MM.1S (cell line): ENCODE data around the gene EPHB1.

Source experiments
- DNase-seq: peaks from one replicate; pipeline ENCODE4 v3.0.0-alpha.2; 2015
- H2AFZ ChIP-seq: fragments of 300-600 bp; sonication (generic); 2 replicates; pipeline ENCODE4 v1.6.0; 2016; ENCODE audit warnings: antibody characterized with exemption, low read length
- H3F3A ChIP-seq: fragments of 300-600 bp; sonication (generic); 2 replicates; pipeline ENCODE4 v1.6.1; 2016; ENCODE audit warnings: mild to moderate bottlenecking, antibody characterized with exemption, low read length, moderate library complexity, mixed read lengths; ENCODE audit not compliant: insufficient read depth
- H3K27ac ChIP-seq: fragments of 300-600 bp; sonication (generic); 2 replicates; pipeline ENCODE4 v1.5.1; 2016; ENCODE audit warnings: mild to moderate bottlenecking, low read length
- H3K27me3 ChIP-seq: fragments of 300-600 bp; sonication (generic); replicated peaks from 2 replicates; pipeline ENCODE4 v1.6.0; 2016; ENCODE audit warnings: low read length; ENCODE audit not compliant: insufficient read depth
- H3K36me3 ChIP-seq: fragments of 300-600 bp; sonication (generic); replicated peaks from 2 replicates; pipeline ENCODE4 v1.6.1; 2016; ENCODE audit warnings: mild to moderate bottlenecking, low read length, mixed read lengths; ENCODE audit not compliant: insufficient read depth
- H3K4me1 ChIP-seq: fragments of 300-600 bp; sonication (generic); 2 replicates; pipeline ENCODE4 v1.6.1; 2016; ENCODE audit warnings: low read length, mixed read lengths
- H3K4me2 ChIP-seq: fragments of 300-600 bp; sonication (generic); 2 replicates; pipeline ENCODE4 v1.6.0; 2016; ENCODE audit warnings: low read depth, low read length
- H3K4me3 ChIP-seq: fragments of 300-600 bp; sonication (generic); 2 replicates; pipeline ENCODE4 v1.5.1; 2016; ENCODE audit warnings: low read length, mixed read lengths
- H3K79me2 ChIP-seq: fragments of 300-600 bp; sonication (generic); 2 replicates; pipeline ENCODE4 v1.6.1; 2016; ENCODE audit warnings: mixed run types, low read length, mixed read lengths
- H3K9ac ChIP-seq: fragments of 300-600 bp; sonication (generic); 2 replicates; pipeline ENCODE4 v1.6.1; 2016; ENCODE audit warnings: low read length, mixed read lengths
- H3K9me2 ChIP-seq: fragments of 300-600 bp; sonication (generic); replicated peaks from 2 replicates; pipeline ENCODE4 v1.6.1; 2016; ENCODE audit warnings: mild to moderate bottlenecking, low read length, mixed read lengths; ENCODE audit not compliant: insufficient read depth
- H3K9me3 ChIP-seq: fragments of 300-600 bp; sonication (generic); replicated peaks from 2 replicates; pipeline ENCODE4 v1.6.1; 2016; ENCODE audit warnings: mild to moderate bottlenecking, low read length, mixed read lengths; ENCODE audit not compliant: insufficient read depth
- H4K20me1 ChIP-seq: fragments of 300-600 bp; sonication (generic); 2 replicates; pipeline ENCODE4 v1.6.1; 2016; ENCODE audit warnings: mild to moderate bottlenecking, low read length, moderate library complexity, mixed read lengths; ENCODE audit not compliant: insufficient read depth
- EZH2 ChIP-seq: fragments of 300-600 bp; sonication (generic); optimal IDR thresholded peaks from 2 replicates; pipeline ENCODE3; 2017; ENCODE audit warnings: low read depth, mild to moderate bottlenecking, antibody characterized with exemption, low read length, mixed read lengths
- EZH2phosphoT487 ChIP-seq: fragments of 300-600 bp; sonication (generic); IDR thresholded peaks from 2 replicates; pipeline ENCODE4 v1.6.1; 2018; ENCODE audit warnings: antibody characterized with exemption, low read length
- TF ChIP-seq, protein P1 (sequence below): fragments of 300-600 bp; sonication (generic); IDR thresholded peaks from 2 replicates; pipeline ENCODE4 v1.5.1; 2016; ENCODE audit warnings: antibody characterized with exemption, low read length, mixed read lengths

The EPHB1 gene

DNA sequence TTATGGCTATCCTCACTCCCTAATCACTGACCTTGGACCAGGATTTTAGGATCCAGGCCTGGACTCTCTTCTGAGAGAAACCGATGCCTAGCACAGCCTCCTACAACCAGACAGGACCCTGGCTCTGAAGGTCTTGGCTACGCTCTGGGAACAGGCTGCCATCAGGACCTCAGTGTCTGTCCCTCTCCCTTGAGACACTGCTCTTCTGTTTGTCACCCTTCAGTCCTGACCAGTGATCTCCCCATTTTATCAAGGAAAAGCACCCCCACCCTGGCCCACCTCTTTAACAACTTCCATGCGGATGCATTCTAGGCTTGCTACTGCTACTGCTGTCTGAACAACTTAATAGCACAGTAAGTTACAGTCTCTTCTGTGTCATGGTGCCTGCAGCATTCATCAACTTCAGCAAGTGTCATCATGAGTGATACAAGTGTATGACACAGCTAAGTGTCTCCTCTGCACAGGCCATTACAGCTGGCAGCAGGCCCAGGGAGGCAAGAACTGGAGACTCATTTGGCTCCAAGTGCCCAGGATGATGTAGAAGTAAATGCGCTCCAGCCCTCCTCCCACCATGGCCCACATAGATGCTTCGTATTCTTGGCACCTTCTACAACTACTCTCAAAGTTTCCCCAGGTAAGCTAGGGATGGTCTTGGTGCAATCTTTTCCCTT lies 302.4 kb downstream of the EPHB1 start:
- H2AFZ ChIP-seq = no peak overlapping the region
- TF ChIP-seq EZH2 (no peak), EZH2phosphoT487 (no peak)
- TF ChIP-seq, protein P1, sequence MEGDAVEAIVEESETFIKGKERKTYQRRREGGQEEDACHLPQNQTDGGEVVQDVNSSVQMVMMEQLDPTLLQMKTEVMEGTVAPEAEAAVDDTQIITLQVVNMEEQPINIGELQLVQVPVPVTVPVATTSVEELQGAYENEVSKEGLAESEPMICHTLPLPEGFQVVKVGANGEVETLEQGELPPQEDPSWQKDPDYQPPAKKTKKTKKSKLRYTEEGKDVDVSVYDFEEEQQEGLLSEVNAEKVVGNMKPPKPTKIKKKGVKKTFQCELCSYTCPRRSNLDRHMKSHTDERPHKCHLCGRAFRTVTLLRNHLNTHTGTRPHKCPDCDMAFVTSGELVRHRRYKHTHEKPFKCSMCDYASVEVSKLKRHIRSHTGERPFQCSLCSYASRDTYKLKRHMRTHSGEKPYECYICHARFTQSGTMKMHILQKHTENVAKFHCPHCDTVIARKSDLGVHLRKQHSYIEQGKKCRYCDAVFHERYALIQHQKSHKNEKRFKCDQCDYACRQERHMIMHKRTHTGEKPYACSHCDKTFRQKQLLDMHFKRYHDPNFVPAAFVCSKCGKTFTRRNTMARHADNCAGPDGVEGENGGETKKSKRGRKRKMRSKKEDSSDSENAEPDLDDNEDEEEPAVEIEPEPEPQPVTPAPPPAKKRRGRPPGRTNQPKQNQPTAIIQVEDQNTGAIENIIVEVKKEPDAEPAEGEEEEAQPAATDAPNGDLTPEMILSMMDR = no peak
- no peaks in the 10 kb centered on the region for H3K4me1 ChIP-seq
- DNase-seq = no peak
- no peaks in the 10 kb centered on the region for H3K36me3 ChIP-seq
- H3K9ac ChIP-seq = no peak overlapping the region
- H3K27ac ChIP-seq = no peak overlapping the region
- no peaks in the 10 kb centered on the region for H4K20me1 ChIP-seq
- no peaks in the 10 kb centered on the region for H3K9me3 ChIP-seq
- H3K79me2 ChIP-seq = no peaks in the 10 kb centered on the region
- H3F3A ChIP-seq = no peaks in the 10 kb centered on the region
- no peak overlapping the region for H3K4me2 ChIP-seq
- H3K4me3 ChIP-seq = no peak overlapping the region
- no peaks in the 10 kb centered on the region for H3K9me2 ChIP-seq
- no peaks in the 10 kb centered on the region for H3K27me3 ChIP-seq

DNA sequence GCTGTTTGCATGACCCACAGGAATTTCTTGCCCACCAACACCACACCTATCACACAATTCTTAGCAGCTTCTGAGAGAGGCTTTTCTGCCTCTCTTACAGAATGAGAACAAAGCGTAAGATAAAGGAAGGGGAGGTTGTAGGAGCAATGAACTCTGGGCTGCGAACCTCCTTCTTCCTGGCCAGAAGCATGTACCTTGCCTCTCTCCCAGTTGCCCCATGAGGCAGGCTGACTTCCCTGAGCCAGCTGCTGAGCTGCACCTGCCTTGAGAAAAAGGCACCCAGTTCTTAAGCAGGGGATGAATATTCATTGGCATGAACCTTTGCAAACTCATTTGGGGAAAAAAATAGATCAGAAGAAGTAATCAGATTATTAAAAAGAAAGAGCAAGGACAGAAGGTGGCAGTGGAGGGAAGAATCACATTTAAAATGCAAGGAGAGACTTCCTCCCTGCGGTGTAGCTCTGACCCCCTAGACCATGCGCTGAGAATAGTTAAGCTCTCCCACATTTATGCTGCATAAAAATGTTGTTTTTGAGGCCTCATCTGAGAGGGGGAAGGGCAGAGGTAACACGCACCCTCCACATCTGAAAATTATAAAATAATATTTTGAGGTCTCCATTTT lies 304.8 kb downstream of the EPHB1 start:
- Histone ChIP-seq H4K20me1 (no peaks in the 10 kb centered on the region), H3K27ac (no peak overlapping the region), H3K79me2 (no peaks in the 10 kb centered on the region), H3K9me3 (no peaks in the 10 kb centered on the region), H3K4me2 (no peak overlapping the region), H3K27me3 (no peaks in the 10 kb centered on the region), H3K9ac (no peak overlapping the region), H3K36me3 (no peaks in the 10 kb centered on the region), H3K4me1 (no peaks in the 10 kb centered on the region), H2AFZ (no peak overlapping the region), H3K9me2 (no peaks in the 10 kb centered on the region), H3F3A (no peaks in the 10 kb centered on the region), H3K4me3 (no peak overlapping the region)
- TF ChIP-seq EZH2 (no peak), EZH2phosphoT487 (no peak)
- TF ChIP-seq, protein P1 = no peak
- DNase-seq = no peak

DNA sequence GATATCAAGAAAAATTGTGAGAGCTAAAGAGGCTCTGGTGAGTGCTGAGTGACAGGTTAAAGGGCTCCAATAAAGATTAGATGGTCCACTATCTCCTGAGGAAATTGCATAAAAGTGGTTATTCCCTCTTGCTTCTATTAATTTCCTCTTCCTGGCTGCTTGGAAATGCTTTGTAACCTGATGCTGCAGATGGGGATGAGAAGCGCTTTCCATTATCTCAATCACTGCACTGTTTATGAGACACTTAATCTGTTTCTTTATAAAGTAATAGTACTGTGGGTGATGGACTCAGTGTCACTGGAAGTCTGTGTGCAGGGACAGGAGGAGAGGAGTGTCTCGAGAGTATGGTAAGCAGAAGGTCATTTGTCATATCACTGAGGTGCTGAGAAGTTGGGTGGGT lies 305.3 kb downstream of the EPHB1 start:
- Histone ChIP-seq H3K9me2 (no peaks in the 10 kb centered on the region), H3K4me3 (no peak overlapping the region), H3K27me3 (no peaks in the 10 kb centered on the region), H2AFZ (no peak overlapping the region), H3K36me3 (no peaks in the 10 kb centered on the region), H3F3A (no peaks in the 10 kb centered on the region), H3K9me3 (no peaks in the 10 kb centered on the region), H3K79me2 (no peaks in the 10 kb centered on the region), H3K4me2 (no peak overlapping the region), H3K27ac (no peak overlapping the region), H3K4me1 (no peaks in the 10 kb centered on the region), H4K20me1 (no peaks in the 10 kb centered on the region), H3K9ac (no peak overlapping the region)
- no peak for DNase-seq
- no peak for TF ChIP-seq EZH2
- TF ChIP-seq EZH2phosphoT487 = no peak
- TF ChIP-seq, protein P1 = no peak
